ENCODE measurements around the gene DHX38. TPM values are rescaled to one million over a fixed set of nuclear protein-coding genes. Genes with fewer than 3 reads are reported as not detected.

DHX38 gene
- polyA plus RNA-seq, 1 of the 3 experiments (the other 2 are of a cell fraction), result 75.0 TPM

GRCh38 chr16:72044825-72045359 lies 48.8 kb upstream of the DHX38 start:
- CTCF ChIA-PET, result no interaction called here
- Histone ChIP-seq H3K36me3 (replicated peaks in 1 of 2; ENCODE audit: control insufficient read depth in 1 of 2, insufficient read depth in 2 of 2, low read length in 1 of 2) (no peaks in the 10 kb centered on the region), H3K4me3 (ENCODE audit: low read depth in 2 of 2, low read length in 1 of 2) (no peak overlapping the region), H2AFZ (ENCODE audit: low read depth) (no peak overlapping the region), H3K4me2 (no peak overlapping the region), H3K9me3 (no peaks in the 10 kb centered on the region), H3K9ac (no peak overlapping the region), H3K27me3 (ENCODE audit: insufficient read depth) (no peaks in the 10 kb centered on the region), H3F3A (replicated peaks; ENCODE audit: insufficient read depth) (no peaks in the 10 kb centered on the region), H3K27ac (ENCODE audit: low read depth in 2 of 2, low read length in 1 of 2) (no peak overlapping the region), H3K79me2 (ENCODE audit: insufficient read depth) (no peaks in the 10 kb centered on the region; the same call in 1 of the 2 replicates), H3K4me1 (ENCODE audit: control insufficient read depth in 1 of 2, insufficient read depth in 2 of 2, low read depth in 1 of 2, low read length in 1 of 2) (no peaks in the 10 kb centered on the region), H4K20me1 (ENCODE audit: insufficient read depth) (no peaks in the 10 kb centered on the region), H3K9me2 (no peaks in the 10 kb centered on the region)
- no peak for DNase-seq
- POLR2A ChIA-PET, result no interaction called here
- TF ChIP-seq MEF2A (IDR thresholded peaks at IDR 0.05; ENCODE audit: borderline replicate concordance, low read depth) (no peak), GATA2 (CRISPR knock-in tag; IDR thresholded peaks at IDR 0.05) (no peak), PBX3 (IDR thresholded peaks at IDR 0.05) (no peak), POLR2AphosphoS5 (IDR thresholded peaks at IDR 0.05; ENCODE audit: low read depth, low read length) (no peak), FOSL2 (IDR thresholded peaks at IDR 0.05; ENCODE audit: borderline replicate concordance, low read depth) (no peak), MAX (IDR thresholded peaks at IDR 0.05; ENCODE audit: low read depth) (no peak), USF1 (IDR thresholded peaks at IDR 0.05; ENCODE audit: borderline replicate concordance, low read depth) (no peak), USF2 (IDR thresholded peaks at IDR 0.05; ENCODE audit: borderline replicate concordance, low read depth, low read length) (no peak), TEAD4 (IDR thresholded peaks at IDR 0.05; ENCODE audit: borderline replicate concordance, insufficient read depth) (no peak), SIN3A (IDR thresholded peaks at IDR 0.05; ENCODE audit: borderline replicate concordance, low read depth, low read length) (no peak), NFIC (IDR thresholded peaks at IDR 0.05; ENCODE audit: borderline replicate concordance) (no peak), YY1 (IDR thresholded peaks at IDR 0.05; ENCODE audit: low read depth) (no peak), TCF12 (IDR thresholded peaks at IDR 0.05) (no peak), FOXM1 (IDR thresholded peaks at IDR 0.05; ENCODE audit: low read depth) (no peak), FOXJ3 (CRISPR knock-in tag; IDR thresholded peaks at IDR 0.05) (no peak)
- WGBS (ENCODE audit: low lambda C conversion rate), result 36% methylated on average over 2 of the region's 2 CpGs

GRCh38 chr16:72049110-72049509 lies 44.5 kb upstream of the DHX38 start:
- CTCF ChIA-PET, result no interaction called here
- H3K4me2 ChIP-seq, result no peak overlapping the region
- no peaks in the 10 kb centered on the region for H4K20me1 ChIP-seq (ENCODE audit: insufficient read depth)
- H3F3A ChIP-seq (replicated peaks; ENCODE audit: insufficient read depth), result no peaks in the 10 kb centered on the region
- H3K79me2 ChIP-seq (ENCODE audit: insufficient read depth), result no peaks in the 10 kb centered on the region; the same call in 1 of the 2 replicates
- no peak for DNase-seq
- POLR2A ChIA-PET, result no interaction called here
- H3K36me3 ChIP-seq (replicated peaks in 1 of 2; ENCODE audit: control insufficient read depth in 1 of 2, insufficient read depth in 2 of 2, low read length in 1 of 2), result no peaks in the 10 kb centered on the region
- no peaks in the 10 kb centered on the region for H3K4me1 ChIP-seq (ENCODE audit: control insufficient read depth in 1 of 2, insufficient read depth in 2 of 2, low read depth in 1 of 2, low read length in 1 of 2)
- no peak overlapping the region for H3K9ac ChIP-seq
- H3K27ac ChIP-seq (ENCODE audit: low read depth in 2 of 2, low read length in 1 of 2), result no peak overlapping the region
- no peak overlapping the region for H3K4me3 ChIP-seq (ENCODE audit: low read depth in 2 of 2, low read length in 1 of 2)
- no peaks in the 10 kb centered on the region for H3K27me3 ChIP-seq (ENCODE audit: insufficient read depth)
- H3K9me3 ChIP-seq, result no peaks in the 10 kb centered on the region
- H3K9me2 ChIP-seq, result no peaks in the 10 kb centered on the region
- H2AFZ ChIP-seq (ENCODE audit: low read depth), result no peak overlapping the region
- TF ChIP-seq TCF12 (IDR thresholded peaks at IDR 0.05) (no peak), EP300 (IDR thresholded peaks at IDR 0.05; ENCODE audit: borderline replicate concordance in 1 of 2, low read depth in 1 of 2, low read length in 1 of 2) (no peak), EZH2phosphoT487 (IDR thresholded peaks at IDR 0.05; ENCODE audit: borderline replicate concordance, low read depth) (no peak), NRF1 (IDR thresholded peaks at IDR 0.05; ENCODE audit: low read depth, low read length) (no peak), RCOR1 (IDR thresholded peaks at IDR 0.05; ENCODE audit: low read length) (no peak), RAD21 (IDR thresholded peaks at IDR 0.05; ENCODE audit: low read length) (no peak), TEAD4 (IDR thresholded peaks at IDR 0.05; ENCODE audit: borderline replicate concordance, insufficient read depth) (no peak), GABPA (IDR thresholded peaks at IDR 0.05; ENCODE audit: low read depth) (no peak), PBX3 (IDR thresholded peaks at IDR 0.05) (no peak), USF1 (IDR thresholded peaks at IDR 0.05; ENCODE audit: borderline replicate concordance, low read depth) (no peak)

Measured in SK-N-SH (cell line).